Smooth muscle cell (in vitro differentiated cells): ENCODE measurements around the gene GDF11. TPM values are rescaled to one million over a fixed set of nuclear protein-coding genes. Genes with fewer than 3 reads are reported as not detected.

Experiments used
- DNase-seq: peaks from one replicate; lab custom pipeline; 2025; ENCODE audit not compliant: unreplicated experiment; lab: John Stamatoyannopoulos, UW
- H2AFZ ChIP-seq: fragments of 200-600 bp; sonication (generic); 2 replicates; pipeline ENCODE4 v1.6.0; 2016; ENCODE audit warnings: antibody characterized with exemption, low read depth, mild to moderate bottlenecking
- H3F3A ChIP-seq: fragments of 200-600 bp; sonication (generic); 2 replicates; pipeline ENCODE4 v1.6.0; 2017; ENCODE audit warnings: antibody characterized with exemption, low read depth
- H3K27ac ChIP-seq: fragments of 200-600 bp; sonication (generic); 2 replicates; pipeline ENCODE4 v1.5.1; 2016; ENCODE audit warnings: low read depth, mild to moderate bottlenecking
- H3K27me3 ChIP-seq: fragments of 200-600 bp; sonication (generic); 2 replicates; pipeline ENCODE4 v1.6.1; 2016; ENCODE audit warnings: low read depth, mild to moderate bottlenecking
- H3K36me3 ChIP-seq: fragments of 200-600 bp; sonication (generic); 2 replicates; pipeline ENCODE4 v1.5.1; 2016; ENCODE audit warnings: low read depth
- H3K4me1 ChIP-seq: fragments of 200-600 bp; sonication (generic); 2 replicates; pipeline ENCODE4 v1.5.1; 2016; ENCODE audit warnings: low read depth
- H3K4me2 ChIP-seq: fragments of 200-600 bp; sonication (generic); 2 replicates; pipeline ENCODE4 v1.6.0; 2016; ENCODE audit warnings: mild to moderate bottlenecking
- H3K4me3 ChIP-seq: fragments of 200-600 bp; sonication (generic); 2 replicates; pipeline ENCODE4 v1.5.1; 2016; ENCODE audit warnings: mild to moderate bottlenecking
- H3K79me2 ChIP-seq: fragments of 200-600 bp; sonication (generic); 2 replicates; pipeline ENCODE4 v1.6.0; 2016; ENCODE audit warnings: low read depth, mild to moderate bottlenecking
- H3K9ac ChIP-seq: fragments of 200-600 bp; sonication (generic); 2 replicates; pipeline ENCODE4 v1.6.0; 2016; ENCODE audit warnings: low read depth
- H3K9me3 ChIP-seq: fragments of 200-600 bp; sonication (generic); replicated peaks from 2 replicates; pipeline ENCODE4 v1.5.1; 2016; ENCODE audit warnings: low read depth
- H4K20me1 ChIP-seq: fragments of 200-600 bp; sonication (generic); 2 replicates; pipeline ENCODE4 v1.6.0; 2016; ENCODE audit warnings: low read depth
- CTCF ChIP-seq: fragments of 200-600 bp; sonication (generic); IDR thresholded peaks from 2 replicates; pipeline ENCODE4 v1.5.1; 2017; ENCODE audit warnings: borderline replicate concordance, mild to moderate bottlenecking, antibody characterized with exemption; ENCODE audit not compliant: insufficient read depth, poor library complexity, severe bottlenecking
- WGBS: methylation state at CpG from one replicate; pipeline ENCODE4 v1.1.7; 2016; ENCODE audit warnings: low lambda C conversion rate; 5-methylcytosine and 5-hydroxymethylcytosine counted together
- polyA plus RNA-seq: library from polyadenylated mRNA; unstranded; fragments of >200 nt; fragmentation: Nextera tagmentation; extraction: Ambion mirVana; gene quantifications from 2 replicates; pipeline ENCODE4 v1.2.1, GENCODE V29; 2016
- total RNA-seq: library from RNA; depleted of rRNA; stranded (reverse); fragments of >200 nt; gene quantifications from 2 replicates; pipeline ENCODE4 v1.2.3, GENCODE V29; 2014

Gene GDF11
- total and polyA plus RNA-seq, 2 experiments from 2014 or later = 2.6 to 3.5 TPM

DNA sequence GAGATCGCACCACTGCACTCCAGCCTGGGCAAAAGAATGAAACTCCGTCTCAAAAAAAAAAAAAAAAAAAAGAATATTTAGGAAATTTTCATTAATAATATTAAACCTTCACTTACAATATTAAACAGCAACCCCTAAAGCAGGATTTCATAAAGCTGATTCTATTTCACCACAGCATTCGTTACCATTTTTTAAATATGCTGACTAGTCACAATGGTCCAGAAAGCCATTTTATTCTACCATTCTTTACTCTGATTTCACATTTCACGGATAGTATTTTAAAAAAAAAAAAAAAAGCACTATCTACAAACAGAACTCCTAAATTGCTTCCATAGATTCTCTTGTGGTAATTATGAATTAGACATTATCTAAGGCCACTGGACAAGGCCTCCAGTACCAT lies 47.0 kb downstream of the GDF11 start:
- H4K20me1 ChIP-seq = peaks cover 39% of the 10 kb centered on the region
- 96% methylated on average over 4 of the region's 4 CpGs for WGBS
- no peaks in the 10 kb centered on the region for H3K27me3 ChIP-seq
- peaks cover 45% of the 10 kb centered on the region for H3K79me2 ChIP-seq
- no peak overlapping the region for H3K4me2 ChIP-seq
- no peak overlapping the region for H3K4me3 ChIP-seq
- no peak overlapping the region for H3K9ac ChIP-seq
- H3F3A ChIP-seq = no peaks in the 10 kb centered on the region
- H3K4me1 ChIP-seq = no peaks in the 10 kb centered on the region
- DNase-seq = no peak
- H3K9me3 ChIP-seq = no peaks in the 10 kb centered on the region
- no peak for TF ChIP-seq CTCF
- peaks cover 49% of the 10 kb centered on the region for H3K36me3 ChIP-seq
- H3K27ac ChIP-seq = no peak overlapping the region
- H2AFZ ChIP-seq = no peak overlapping the region

DNA sequence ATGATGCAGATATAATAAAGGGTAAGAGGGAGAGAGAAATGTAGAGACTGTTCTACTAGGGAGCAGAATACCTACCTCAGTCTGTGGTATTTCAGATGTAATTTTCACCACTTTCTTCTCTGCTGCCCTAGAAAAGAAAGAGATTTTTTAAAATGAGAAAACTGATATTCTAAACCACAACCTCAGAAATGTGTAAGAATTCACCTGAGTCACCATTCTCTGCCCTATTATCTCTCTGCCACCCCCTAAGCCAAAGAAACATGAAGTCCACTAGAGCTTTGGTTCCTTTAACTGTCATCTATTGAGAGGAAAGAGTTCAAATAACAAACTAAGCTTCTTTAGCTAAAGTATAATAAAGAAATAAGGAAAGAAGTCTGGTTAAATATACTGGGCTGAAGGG lies 53.0 kb downstream of the GDF11 start:
- Histone ChIP-seq H3K36me3 (peaks cover 42% of the 10 kb centered on the region), H2AFZ (no peak overlapping the region), H3K4me2 (no peak overlapping the region), H3K4me1 (no peaks in the 10 kb centered on the region), H3K27me3 (no peaks in the 10 kb centered on the region), H3K79me2 (peaks cover 76% of the 10 kb centered on the region), H3K9ac (no peak overlapping the region), H3F3A (no peaks in the 10 kb centered on the region), H3K9me3 (no peaks in the 10 kb centered on the region), H3K4me3 (no peak overlapping the region), H3K27ac (no peak overlapping the region), H4K20me1 (peaks cover 53% of the 10 kb centered on the region)
- DNase-seq = no peak
- no peak for TF ChIP-seq CTCF

GRCh38 chr12:55797068-55797467 lies 54.1 kb downstream of the GDF11 start:
- WGBS = 58% methylated on average over 5 of the region's 5 CpGs
- Histone ChIP-seq H3K27ac (no peak overlapping the region), H3K9me3 (no peaks in the 10 kb centered on the region), H3F3A (no peaks in the 10 kb centered on the region), H3K4me1 (no peaks in the 10 kb centered on the region), H2AFZ (no peak overlapping the region), H4K20me1 (peaks cover 53% of the 10 kb centered on the region), H3K4me2 (no peak overlapping the region), H3K79me2 (peaks cover 77% of the 10 kb centered on the region), H3K27me3 (no peaks in the 10 kb centered on the region), H3K9ac (no peak overlapping the region), H3K36me3 (peaks cover 42% of the 10 kb centered on the region), H3K4me3 (no peak overlapping the region)
- no peak for DNase-seq
- peak; percentile 42 for TF ChIP-seq CTCF

DNA sequence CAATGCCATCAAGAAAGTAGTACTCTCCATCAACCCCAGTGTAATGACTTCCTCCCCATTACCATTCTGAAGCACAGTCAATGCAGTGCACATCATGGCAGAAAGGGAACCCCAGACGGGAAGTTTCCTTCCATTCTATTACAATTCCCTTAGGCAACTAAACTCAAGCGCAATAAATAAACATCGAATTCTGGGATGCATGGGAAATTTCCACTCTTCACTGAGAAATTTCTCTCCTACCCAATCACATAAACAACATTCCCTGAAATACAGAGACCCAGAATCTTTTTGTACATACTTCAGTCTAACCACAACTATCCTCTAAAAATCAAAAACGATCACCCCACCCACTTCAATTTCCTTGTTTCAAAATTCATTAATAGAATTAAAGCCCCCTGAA lies 54.6 kb downstream of the GDF11 start:
- Histone ChIP-seq H4K20me1 (peaks cover 54% of the 10 kb centered on the region), H3K27ac (no peak overlapping the region), H3K27me3 (no peaks in the 10 kb centered on the region), H3K9ac (no peak overlapping the region), H3K4me2 (no peak overlapping the region), H3K4me1 (no peaks in the 10 kb centered on the region), H3K79me2 (peaks cover 80% of the 10 kb centered on the region), H3K4me3 (no peak overlapping the region), H3K9me3 (no peaks in the 10 kb centered on the region), H3F3A (no peaks in the 10 kb centered on the region), H3K36me3 (peaks cover 42% of the 10 kb centered on the region), H2AFZ (no peak overlapping the region)
- TF ChIP-seq CTCF = no peak
- 87% methylated on average over 4 of the region's 4 CpGs for WGBS
- DNase-seq = no peak
